OCI-LY1 (cell line): ENCODE measurements around the gene OR13D1.
"Not testable (repeated sequence)": the region's sequence is repeated elsewhere in the genome, so short reads cannot be mapped to it uniquely, and the experiment has no call there.

Source experiments
- CTCF ChIP-seq: fragments of 200-600 bp; sonication (generic), shearing (Covaris generic); IDR thresholded peaks from 2 replicates; pipeline ENCODE4 v1.5.1; 2017; ENCODE audit warnings: mild to moderate bottlenecking, antibody characterized with exemption, low read length, moderate library complexity, mixed read lengths
- EZH2 ChIP-seq: fragments of 200-600 bp; sonication (generic), shearing (Covaris generic); IDR thresholded peaks from 2 replicates; pipeline ENCODE4 v1.8.0; 2017; ENCODE audit warnings: borderline replicate concordance, mixed run types, mild to moderate bottlenecking, antibody characterized with exemption, low read length, moderate library complexity, mixed read lengths

GRCh38 chr9:104708737-104709136 lies 14.4 kb downstream of the OR13D1 start:
- not testable (repeated sequence) for TF ChIP-seq CTCF, EZH2
